Stimulated activated naive CD4-positive, alpha-beta T cell (primary cell): Measurements from ENCODE around the gene DHX34.
"Not testable (repeated sequence)": the region's sequence is repeated elsewhere in the genome, so short reads cannot be mapped to it uniquely, and the experiment has no call there.

Experiments used
- DNase-seq, 6 experiments: peaks; one replicate each; lab custom pipeline; 2025; lab: John Stamatoyannopoulos, UW

DHX34 gene

DNA sequence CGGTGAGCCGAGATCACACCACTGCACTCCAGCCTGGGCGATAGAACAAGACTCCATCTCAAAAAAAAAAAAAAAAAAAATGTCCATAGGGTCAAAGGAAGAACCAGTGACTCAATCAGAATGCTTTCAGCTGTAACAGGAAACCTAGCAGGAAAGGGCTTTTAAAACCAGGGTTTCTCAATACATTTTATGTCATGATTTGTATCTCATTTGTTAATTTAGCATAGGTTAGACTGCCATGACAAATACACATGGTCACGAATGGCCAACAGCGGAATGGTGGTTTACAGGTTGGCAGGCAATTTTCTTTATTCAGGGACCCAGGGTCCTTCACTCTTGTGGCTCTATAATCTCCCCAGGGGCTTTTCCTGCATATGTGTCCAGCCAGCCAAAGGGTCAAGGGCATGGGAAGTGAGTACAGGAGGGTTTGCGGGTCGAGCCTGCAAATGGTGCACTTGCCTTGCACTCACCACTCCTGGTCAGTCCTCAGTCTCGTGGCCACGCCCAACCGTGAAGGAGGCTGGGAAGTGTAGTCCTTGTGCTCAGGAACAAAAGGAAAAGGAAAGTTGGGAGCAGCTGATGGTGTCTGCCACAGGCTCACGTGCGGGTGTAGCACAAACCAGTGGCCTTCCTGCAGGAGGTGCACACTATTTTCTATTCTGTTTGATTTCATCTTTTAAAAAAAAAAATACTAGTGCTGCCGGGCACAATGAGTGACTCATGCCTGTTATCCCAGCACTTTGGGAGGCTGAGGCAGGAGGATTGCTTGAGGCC is 14.8 kb downstream of the DHX34 start:
- no peak for DNase-seq

- DNase-seq = not testable (repeated sequence)
Measured at GRCh38 chr19:47365455-47365854, 16.3 kb downstream of the DHX34 start.

- no peak for DNase-seq
Measured at GRCh38 chr19:47370045-47370611, 21.0 kb downstream of the DHX34 start.

DNA sequence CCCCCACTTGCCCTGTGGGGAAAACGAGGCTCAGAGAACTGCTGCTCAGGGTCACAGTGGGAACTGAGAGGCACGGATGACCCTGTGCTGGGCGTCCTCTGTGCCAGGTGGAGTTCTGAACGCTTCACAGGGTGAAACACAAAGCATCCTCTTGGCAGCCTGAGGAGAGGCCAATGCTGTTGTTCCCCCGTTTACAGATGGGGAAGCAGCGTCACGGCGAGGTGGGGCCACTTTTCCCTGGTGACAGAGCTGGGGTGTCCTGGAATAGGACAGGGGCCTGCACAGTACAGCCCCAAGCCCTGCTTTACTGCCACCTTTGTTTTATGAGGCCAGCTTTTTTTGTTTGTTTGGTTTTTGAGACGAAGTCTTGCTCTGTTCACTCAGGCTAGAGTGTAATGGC is 22.1 kb downstream of the DHX34 start:
- no peak for DNase-seq

DNA sequence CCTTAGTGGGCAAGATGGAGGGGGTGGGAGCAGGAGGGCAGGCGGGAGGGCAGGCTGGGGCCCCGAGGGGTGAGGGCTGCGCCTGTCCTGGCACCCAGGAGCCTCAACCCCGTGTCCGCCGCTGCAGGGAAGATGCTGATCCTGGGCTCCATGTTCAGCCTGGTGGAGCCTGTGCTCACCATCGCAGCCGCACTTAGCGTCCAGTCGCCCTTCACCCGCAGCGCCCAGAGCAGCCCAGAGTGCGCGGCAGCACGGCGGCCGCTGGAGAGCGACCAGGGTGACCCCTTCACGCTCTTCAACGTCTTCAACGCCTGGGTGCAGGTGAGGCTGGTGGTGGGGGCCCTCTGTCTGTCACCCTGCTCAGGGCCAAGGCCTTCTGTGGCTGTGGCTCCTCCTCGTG is 23.5 kb downstream of the DHX34 start:
- DNase-seq = no peak

DNA sequence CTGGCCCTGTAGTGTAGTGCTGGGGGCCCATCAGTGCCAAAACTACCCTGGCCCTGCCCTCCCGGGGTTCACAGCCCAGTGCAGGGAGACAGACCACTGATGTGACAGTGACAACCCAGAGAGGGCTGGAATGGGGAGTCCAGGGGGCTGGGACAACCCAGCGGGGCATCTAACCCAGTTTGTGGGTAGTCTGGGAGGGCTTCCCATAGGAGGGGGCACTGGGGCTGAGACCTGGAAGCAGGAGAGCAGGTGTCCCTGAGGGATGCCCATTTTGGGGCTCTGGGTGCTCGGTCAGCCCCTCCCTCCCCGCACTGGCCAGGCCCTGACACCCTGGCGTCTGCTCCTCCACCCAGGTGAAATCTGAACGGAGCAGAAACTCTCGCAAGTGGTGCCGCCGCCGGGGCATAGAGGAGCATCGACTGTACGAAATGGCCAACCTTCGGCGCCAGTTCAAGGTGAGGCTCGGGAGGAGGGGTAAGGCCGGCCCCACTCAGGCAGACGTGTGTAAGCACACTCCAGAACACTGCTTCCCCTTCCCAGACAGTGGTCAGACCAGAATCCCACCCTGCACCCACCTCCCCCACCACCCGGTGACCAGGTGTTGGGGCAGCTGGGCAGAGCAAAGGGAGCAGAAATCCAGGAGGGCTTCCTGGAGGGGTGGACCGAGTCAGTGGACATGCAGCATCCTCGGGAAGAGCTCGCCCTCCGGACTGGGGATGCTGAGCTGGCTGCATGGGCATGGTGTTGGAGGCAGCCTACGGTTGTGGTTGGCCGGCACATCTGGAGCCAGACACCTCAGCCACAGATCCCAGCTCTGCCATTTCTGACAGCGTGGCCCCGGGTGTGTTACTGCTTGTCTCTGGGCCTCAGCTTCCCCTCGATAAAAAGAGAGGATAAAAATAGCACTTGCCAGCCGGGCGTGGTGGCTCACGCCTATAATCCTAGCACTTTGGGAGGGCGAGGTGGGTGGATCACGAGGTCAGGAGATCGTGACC is 24.4 kb downstream of the DHX34 start:
- DNase-seq = no peak

DNA sequence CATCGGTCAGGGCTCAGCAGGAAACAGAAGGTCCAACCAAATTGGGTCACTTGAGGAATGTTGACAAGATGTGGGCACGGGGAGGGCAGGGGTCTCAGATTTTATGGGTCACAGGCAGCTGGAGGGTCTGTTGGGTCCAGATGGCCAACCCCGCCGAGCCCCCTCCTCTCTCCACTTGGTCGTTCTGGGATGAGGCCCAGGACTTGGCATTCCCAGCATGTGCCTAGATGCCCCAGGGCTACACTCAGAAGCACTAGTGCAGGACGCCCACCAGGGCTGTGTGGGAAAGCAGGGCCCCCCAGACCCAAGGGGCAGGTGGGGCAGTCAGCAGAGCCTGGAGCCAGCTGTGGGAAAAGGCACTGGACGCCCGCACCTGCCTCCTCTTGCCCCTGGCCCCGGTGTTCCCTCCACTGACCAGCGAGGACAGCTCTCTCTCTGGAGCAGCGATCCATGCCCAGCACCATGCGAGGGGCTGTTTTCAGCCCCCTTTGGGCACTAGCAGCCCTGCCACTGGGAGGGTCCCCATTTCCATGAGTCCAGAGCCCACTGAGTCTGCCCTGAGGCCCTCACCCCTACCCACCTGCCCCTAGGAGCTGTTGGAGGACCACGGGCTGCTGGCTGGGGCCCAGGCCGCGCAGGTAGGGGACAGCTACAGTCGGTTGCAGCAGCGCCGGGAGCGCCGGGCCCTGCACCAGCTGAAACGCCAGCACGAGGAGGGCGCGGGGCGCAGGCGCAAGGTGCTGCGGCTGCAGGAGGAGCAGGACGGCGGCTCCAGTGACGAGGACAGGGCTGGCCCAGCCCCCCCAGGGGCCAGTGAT is 26.0 kb downstream of the DHX34 start:
- DNase-seq = no peak

GRCh38 chr19:47375694-47376588 is 26.8 kb downstream of the DHX34 start:
- DNase-seq = no peak

DNA sequence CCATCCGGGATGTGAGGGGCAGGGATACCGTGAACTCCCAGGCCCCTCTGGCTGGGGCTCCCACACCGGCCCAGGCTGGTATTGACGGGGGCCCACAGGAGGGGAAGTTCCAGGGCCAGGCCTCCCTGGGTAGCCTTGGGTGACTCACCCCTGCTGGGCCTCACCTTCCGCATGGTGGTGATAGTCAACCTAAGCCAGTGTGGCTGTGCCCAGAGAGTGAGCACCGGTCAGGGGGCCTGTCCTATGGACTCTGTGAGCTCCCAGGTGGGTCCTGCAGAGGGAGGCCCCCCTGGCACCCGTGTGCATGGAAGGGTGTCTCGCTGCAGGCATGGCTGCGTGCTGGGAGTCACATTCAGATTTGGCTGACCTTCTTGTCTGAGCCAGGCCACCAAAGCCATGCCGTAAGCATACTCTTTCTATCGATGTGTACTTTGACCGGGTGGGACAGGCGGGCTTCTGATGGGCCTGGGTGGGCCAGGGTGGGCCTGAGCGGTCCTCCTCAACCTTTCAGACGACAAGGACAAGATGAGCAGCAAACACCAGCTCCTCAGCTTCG is 27.6 kb downstream of the DHX34 start:
- no peak for DNase-seq

DNA sequence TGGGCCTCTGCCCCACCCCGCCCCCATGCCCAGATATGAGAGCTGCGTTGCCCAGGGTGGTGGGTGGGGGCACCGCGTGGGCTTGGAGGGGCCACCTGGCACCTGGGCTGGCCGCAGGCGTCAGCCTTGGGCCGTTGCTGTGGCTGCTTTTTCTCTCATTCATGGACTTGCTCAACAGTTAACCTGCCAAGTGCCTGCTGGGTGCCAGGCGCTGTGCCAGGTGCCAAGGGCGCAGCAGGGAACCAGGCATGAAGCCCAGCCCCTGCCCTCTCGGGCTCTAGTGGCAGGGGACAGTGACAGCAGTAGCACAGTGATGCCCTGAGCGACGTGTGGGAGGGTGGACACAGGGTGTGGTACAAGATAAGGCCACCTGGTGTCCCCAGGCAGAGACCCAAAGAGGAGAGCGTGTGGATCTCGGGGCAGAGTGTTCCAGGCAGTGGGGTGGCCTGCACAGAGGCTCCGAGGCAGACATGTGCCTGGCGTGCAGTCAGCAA is 28.1 kb downstream of the DHX34 start:
- DNase-seq = no peak

DNA sequence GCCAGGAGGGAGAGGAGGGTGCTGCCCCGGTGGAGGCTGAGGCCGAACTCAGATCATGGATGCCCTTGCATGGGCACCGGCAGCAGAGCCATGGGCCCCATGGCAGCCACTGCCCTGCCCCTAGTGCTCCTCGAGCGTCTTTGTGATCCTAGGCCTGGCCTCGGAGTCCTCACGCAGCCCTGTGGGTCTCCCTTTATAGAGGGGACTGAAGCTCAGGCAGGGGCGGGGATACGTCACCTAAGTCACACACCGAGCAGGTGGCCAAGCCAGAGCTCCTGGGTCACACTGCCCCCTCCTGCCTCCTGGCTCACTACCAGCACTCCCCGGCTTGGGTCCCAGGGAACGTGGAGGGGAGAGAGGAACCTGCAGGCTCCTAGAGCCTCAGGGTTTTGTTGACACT is 28.7 kb downstream of the DHX34 start:
- DNase-seq = no peak

DNA sequence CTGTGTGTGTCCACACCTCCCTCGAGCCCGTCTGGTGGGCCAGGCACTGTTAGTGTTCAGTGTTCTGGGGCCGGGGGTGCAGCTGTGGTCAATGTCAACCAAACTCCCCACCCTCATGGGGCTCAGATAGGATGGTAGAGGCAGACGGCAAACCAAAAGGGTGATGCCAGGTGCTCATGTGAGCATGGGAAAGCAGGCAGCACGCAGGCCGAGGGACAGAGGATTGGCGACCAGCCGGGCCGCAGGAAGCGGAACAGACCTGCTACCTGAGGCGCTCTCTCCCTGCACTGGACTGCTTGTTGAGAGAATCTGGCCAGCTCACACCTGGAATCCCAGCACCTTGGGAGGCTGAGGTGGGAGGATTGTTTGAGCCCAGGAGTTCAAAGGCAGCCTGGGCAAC is 29.1 kb downstream of the DHX34 start:
- no peak for DNase-seq

- DNase-seq = no peak
Measured at GRCh38 chr19:47379381-47379938, 30.3 kb downstream of the DHX34 start.

GRCh38 chr19:47380559-47380958 is 31.4 kb downstream of the DHX34 start:
- DNase-seq = no peak

DNA sequence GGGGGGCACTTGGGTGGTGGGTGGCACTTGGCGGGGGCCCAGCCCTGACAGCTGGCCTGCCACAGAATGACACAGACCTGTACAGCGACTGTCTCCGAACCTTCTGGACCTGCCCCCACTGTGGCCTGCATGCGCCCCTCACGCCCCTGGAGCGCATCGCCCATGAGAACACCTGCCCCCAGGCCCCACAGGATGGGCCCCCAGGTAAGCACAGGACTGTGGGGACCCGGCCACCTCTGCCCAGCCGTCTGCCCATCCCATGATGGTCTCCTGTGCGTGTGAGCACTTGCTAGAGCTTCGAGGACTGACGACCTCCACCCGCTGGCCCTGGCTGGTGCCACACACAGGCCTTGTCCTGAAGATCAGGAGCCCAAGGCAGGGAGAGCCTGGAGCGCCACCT is 32.0 kb downstream of the DHX34 start:
- no peak for DNase-seq

- DNase-seq = no peak
Measured at GRCh38 chr19:47381653-47382279, 32.7 kb downstream of the DHX34 start.

GRCh38 chr19:47383890-47384289 is 34.8 kb downstream of the DHX34 start:
- not testable (repeated sequence) for DNase-seq

GRCh38 chr19:47384533-47384932 is 35.4 kb downstream of the DHX34 start:
- DNase-seq = not testable (repeated sequence)

- DNase-seq = not testable (repeated sequence)
Measured at GRCh38 chr19:47386582-47386981, 37.5 kb downstream of the DHX34 start.
